HG02840 (cell line): ENCODE measurements around the gene ZFP1.
"Not testable (repeated sequence)": the region's sequence is repeated elsewhere in the genome, so short reads cannot be mapped to it uniquely, and the experiment has no call there.

Experiments
- ATAC-seq: cut with Tn5 transposase; IDR thresholded peaks from one replicate; pipeline ENCODE4 v1.9.1; 2021; ENCODE audit warnings: mild to moderate bottlenecking, moderate library complexity, moderate number of reproducible peaks; ENCODE audit not compliant: unreplicated experiment, low FRiP score

The ZFP1 gene

GRCh38 chr16:75112734-75113491, 35.4 kb upstream of the ZFP1 start:
- no peak for ATAC-seq

GRCh38 chr16:75113541-75114121, 34.7 kb upstream of the ZFP1 start:
- ATAC-seq, result no peak

- ATAC-seq, result no peak
Measured at GRCh38 chr16:75114179-75114945, 34.0 kb upstream of the ZFP1 start.

- no peak for ATAC-seq
Measured at GRCh38 chr16:75114946-75115825, 33.1 kb upstream of the ZFP1 start.

GRCh38 chr16:75116081-75116910, 32.0 kb upstream of the ZFP1 start, which contains the start of gene LDHD:
Gene LDHD (minus strand): TSS chr16:75116780. CDS start chr16:75116720, 60 bp downstream.
- ATAC-seq, result no peak

GRCh38 chr16:75116911-75117245, 31.4 kb upstream of the ZFP1 start:
- no peak for ATAC-seq

- ATAC-seq, result no peak
Measured at GRCh38 chr16:75118943-75119539, 29.3 kb upstream of the ZFP1 start.

- no peak for ATAC-seq
Measured at GRCh38 chr16:75120253-75120652, 28.1 kb upstream of the ZFP1 start.

GRCh38 chr16:75121949-75122568, 26.3 kb upstream of the ZFP1 start:
- no peak for ATAC-seq

- no peak for ATAC-seq
Measured at GRCh38 chr16:75122609-75123008, 25.7 kb upstream of the ZFP1 start.

GRCh38 chr16:75127713-75128415, 20.5 kb upstream of the ZFP1 start:
- ATAC-seq, result no peak

- not testable (repeated sequence) for ATAC-seq
Measured at GRCh38 chr16:75129421-75130149, 18.7 kb upstream of the ZFP1 start.

GRCh38 chr16:75130150-75130771, 18.1 kb upstream of the ZFP1 start:
- no peak for ATAC-seq

- no peak for ATAC-seq
Measured at GRCh38 chr16:75131081-75131480, 17.2 kb upstream of the ZFP1 start.

- ATAC-seq, result no peak
Measured at GRCh38 chr16:75138233-75138632, 10.1 kb upstream of the ZFP1 start.

GRCh38 chr16:75138636-75139035, 9.7 kb upstream of the ZFP1 start:
- no peak for ATAC-seq

GRCh38 chr16:75139498-75139897, 8.8 kb upstream of the ZFP1 start:
- ATAC-seq, result no peak
